HG03139 (cell line): ENCODE data around the gene FBXL13.
"Not testable (repeated sequence)": the region's sequence is repeated elsewhere in the genome, so short reads cannot be mapped to it uniquely, and the experiment has no call there.

ENCODE experiments used
- ATAC-seq: cut with Tn5 transposase; IDR thresholded peaks from one replicate; pipeline ENCODE4 v1.9.1; 2021; ENCODE audit not compliant: unreplicated experiment

Gene FBXL13

GRCh38 chr7:102829075-102829474, 245.5 kb downstream of the FBXL13 start:
- ATAC-seq: no peak

GRCh38 chr7:102828286-102828685, 246.3 kb downstream of the FBXL13 start:
- no peak for ATAC-seq

GRCh38 chr7:102823390-102824119, 251.0 kb downstream of the FBXL13 start:
- ATAC-seq: no peak

- no peak for ATAC-seq
These were observed 252.4 kb downstream of the FBXL13 start for GRCh38 chr7:102821994-102822747.

- ATAC-seq: no peak
These were observed 255.4 kb downstream of the FBXL13 start for GRCh38 chr7:102819151-102819550.

- no peak for ATAC-seq
These were observed 256.7 kb downstream of the FBXL13 start for GRCh38 chr7:102817616-102818573.

GRCh38 chr7:102814025-102814471, 260.5 kb downstream of the FBXL13 start:
- ATAC-seq: no peak

- no peak for ATAC-seq
These were observed 261.2 kb downstream of the FBXL13 start for GRCh38 chr7:102813191-102814024.

- no peak for ATAC-seq
These were observed 262.5 kb downstream of the FBXL13 start for GRCh38 chr7:102811942-102812678.

- no peak for ATAC-seq
These were observed 263.7 kb downstream of the FBXL13 start for GRCh38 chr7:102810916-102811315.

GRCh38 chr7:102806613-102807012, 268.0 kb downstream of the FBXL13 start:
- ATAC-seq: no peak

- not testable (repeated sequence) for ATAC-seq
These were observed 278.5 kb downstream of the FBXL13 start for GRCh38 chr7:102795987-102796595.

- ATAC-seq: not testable (repeated sequence)
These were observed 280.0 kb downstream of the FBXL13 start for GRCh38 chr7:102794567-102794966.

- not testable (repeated sequence) for ATAC-seq
These were observed 282.8 kb downstream of the FBXL13 start for GRCh38 chr7:102791831-102792230.

- ATAC-seq: not testable (repeated sequence)
These were observed 283.2 kb downstream of the FBXL13 start for GRCh38 chr7:102791367-102791766.

GRCh38 chr7:102790364-102791100, 284.1 kb downstream of the FBXL13 start:
- not testable (repeated sequence) for ATAC-seq

- ATAC-seq: not testable (repeated sequence)
These were observed 285.8 kb downstream of the FBXL13 start for GRCh38 chr7:102788770-102789169.

- not testable (repeated sequence) for ATAC-seq
These were observed 293.7 kb downstream of the FBXL13 start for GRCh38 chr7:102780926-102781325.
